Transverse colon (tissue), 3 donors: ENCODE results near the gene CTSD.

Source experiments
- CTCF ChIP-seq, 5 experiments: fragments of 200-600 bp in 3 of 5; fragments of 450-650 bp in 2 of 5; sonication (generic) in 3 of 5; IDR thresholded peaks; 1 replicate in 2 of 5; 2 replicates in 3 of 5; pipeline ENCODE4 v1.5.1; 2016 to 2017; ENCODE audit warnings: antibody characterized with exemption in 5 of 5, inconsistent platforms in 3 of 5, mild to moderate bottlenecking in 2 of 5, moderate library complexity in 1 of 5
- POLR2A ChIP-seq: fragments of 450-650 bp; IDR thresholded peaks from one replicate; pipeline ENCODE4 v1.6.1; 2016; ENCODE audit warnings: antibody characterized with exemption, mild to moderate bottlenecking, moderate library complexity

- TF ChIP-seq POLR2A (no peak), CTCF (IDR thresholded peaks at IDR 0.05) (no peak)
Observed at GRCh38 chr11:1778141-1778911, 14.6 kb upstream of the CTSD start.
